Keratinocyte (primary cell): Measurements from ENCODE around the gene CCDC107. TPM values are rescaled to one million over a fixed set of nuclear protein-coding genes. Genes with fewer than 3 reads are reported as not detected.
A peak's percentile ranks its signal among the peaks of the same experiment; 100 is the strongest.

ENCODE experiments used
- DNase-seq: peaks from one replicate; pipeline ENCODE4 v3.0.0-alpha.2; 2011; ENCODE audit warnings: low read depth, missing footprints, low spot score
- FAIRE-seq: peaks from 2 replicates; lab custom pipeline; 2011; peaks lifted over from hg19 to GRCh38; lab: Jason Lieb, UNC
- H2AFZ ChIP-seq: 2 replicates; pipeline ENCODE4 v1.6.0; 2012; ENCODE audit warnings: low read length, control low read depth, inconsistent platforms; ENCODE audit not compliant: control insufficient read depth
- H3K27ac ChIP-seq: 2 replicates; pipeline ENCODE4 v1.5.1; 2011; ENCODE audit warnings: low read length; ENCODE audit not compliant: control insufficient read depth, insufficient read depth
- H3K27me3 ChIP-seq: 3 replicates; pipeline ENCODE4 v1.6.0; 2011; ENCODE audit warnings: low read length; ENCODE audit not compliant: control insufficient read depth, insufficient read depth; ENCODE audit errors: extremely low read depth
- H3K36me3 ChIP-seq, 2 experiments: 2 replicates in 1 of 2; 3 replicates in 1 of 2; pipeline ENCODE4 v1.5.1; 2011; ENCODE audit warnings: low read length in 2 of 2, mild to moderate bottlenecking in 1 of 2; ENCODE audit not compliant: control insufficient read depth in 2 of 2, insufficient read depth in 2 of 2; ENCODE audit errors: extremely low read depth in 1 of 2
- H3K4me1 ChIP-seq: 3 replicates; pipeline ENCODE4 v1.5.1; 2011; ENCODE audit warnings: low read length; ENCODE audit not compliant: control insufficient read depth, insufficient read depth; ENCODE audit errors: extremely low read depth
- H3K4me2 ChIP-seq: 3 replicates; pipeline ENCODE4 v1.6.0; 2011; ENCODE audit warnings: low read depth, low read length; ENCODE audit not compliant: control insufficient read depth, insufficient read depth; ENCODE audit errors: extremely low read depth
- H3K4me3 ChIP-seq, 3 experiments: fragments of 200-600 bp in 1 of 3; sonication (generic) in 1 of 3; 2 replicates in 2 of 3; 3 replicates in 1 of 3; pipeline ENCODE4 v1.5.1; 2011 to 2016; ENCODE audit warnings: low read length in 3 of 3, mild to moderate bottlenecking in 3 of 3, control low read depth in 2 of 3, inconsistent platforms in 1 of 3, low read depth in 1 of 3, mixed read lengths in 1 of 3, mixed run types in 1 of 3, moderate library complexity in 1 of 3; ENCODE audit not compliant: control insufficient read depth in 2 of 3, insufficient read depth in 2 of 3; ENCODE audit errors: extremely low read depth in 1 of 3
- H3K79me2 ChIP-seq: 2 replicates; pipeline ENCODE4 v1.6.0; 2012; ENCODE audit warnings: low read length; ENCODE audit not compliant: control insufficient read depth, insufficient read depth
- H3K9ac ChIP-seq: 3 replicates; pipeline ENCODE4 v1.6.0; 2011; ENCODE audit warnings: low read length; ENCODE audit not compliant: control insufficient read depth, insufficient read depth; ENCODE audit errors: extremely low read depth
- H3K9me1 ChIP-seq: 3 replicates; pipeline ENCODE4 v1.6.0; 2011; ENCODE audit warnings: low read length; ENCODE audit not compliant: control insufficient read depth, insufficient read depth; ENCODE audit errors: extremely low read depth
- H3K9me3 ChIP-seq: 2 replicates; pipeline ENCODE4 v1.5.1; 2012; ENCODE audit warnings: low read depth, low read length; ENCODE audit not compliant: control insufficient read depth
- H4K20me1 ChIP-seq: 3 replicates; pipeline ENCODE4 v1.6.0; 2011; ENCODE audit warnings: low read length; ENCODE audit not compliant: control insufficient read depth, insufficient read depth; ENCODE audit errors: extremely low read depth
- CTCF ChIP-seq, 3 experiments: IDR thresholded peaks in 1 of 3; conservative IDR thresholded peaks in 1 of 3; optimal IDR thresholded peaks in 1 of 3; 2 replicates in 2 of 3; 3 replicates in 1 of 3; pipeline versions ENCODE3 to v1.5.1; 2011; ENCODE audit warnings: low read length in 3 of 3, mild to moderate bottlenecking in 3 of 3, moderate library complexity in 2 of 3, control low read depth in 1 of 3, inconsistent platforms in 1 of 3; ENCODE audit not compliant: insufficient read depth in 2 of 3; ENCODE audit errors: extremely low read depth in 1 of 3
- EZH2 ChIP-seq: IDR thresholded peaks from one replicate; pipeline ENCODE4 v1.6.1; 2012; ENCODE audit warnings: inconsistent platforms, mild to moderate bottlenecking, low read length, moderate library complexity
- dilution Hi-C: fragments of 300-500 bp; cut with MboI; formaldehyde crosslinking; loops from one replicate; pipeline ENCODE4 v1.7.0; 2020; ENCODE audit warnings: low sequenced_read_pairs; ENCODE audit not compliant: extremely low pct_ligation_motif_present
- polyA plus RNA-seq, 5 experiments: library from polyadenylated mRNA; depleted of rRNA in 3 of 5; stranded (reverse) in 3 of 5; stranded (forward) in 1 of 5; unstranded in 1 of 5; fragments of >200 nt; gene quantifications; 1 replicate in 1 of 5; 2 replicates in 3 of 5; 3 replicates in 1 of 5; pipeline versions ENCODE4 v1.2.1 to v1.2.3, GENCODE V29; 2011 to 2012; ENCODE audit warnings: missing spikeins in 2 of 5, low read depth in 1 of 5, low replicate concordance in 1 of 5

The CCDC107 gene
- polyA plus RNA-seq, 1 donor (not counting 4 experiments of a cell fraction or from before 2014, with no cell fraction given), result 10.5 TPM

GRCh38 chr9:35696520-35697215, 38.6 kb downstream of the CCDC107 start:
- Histone ChIP-seq H3K9me1 (no peaks in the 10 kb centered on the region), H3K27ac (no peak overlapping the region), H2AFZ (no peak overlapping the region), H3K4me2 (no peak overlapping the region), H3K27me3 (no peaks in the 10 kb centered on the region), H3K36me3 (peaks cover 38 to 44% of the 10 kb centered on the region in 2 experiments), H3K4me1 (no peaks in the 10 kb centered on the region), H3K79me2 (no peaks in the 10 kb centered on the region), H3K4me3 (no peak overlapping the region), H3K9ac (no peak overlapping the region), H4K20me1 (peaks cover 3% of the 10 kb centered on the region), H3K9me3 (no peaks in the 10 kb centered on the region)
- dilution Hi-C loops, result no loop called here
- peak; percentile 90 to 93 (median 91) for TF ChIP-seq CTCF (optimal IDR thresholded peaks at IDR 0.05 in 1 of 3, IDR thresholded peaks at IDR 0.05 in 1 of 3, conservative IDR thresholded peaks at IDR 0.05 in 1 of 3; ENCODE audit: extremely low read depth in 1 of 3, insufficient read depth in 2 of 3, low read length in 3 of 3)
- no peak for TF ChIP-seq EZH2
- FAIRE-seq (peak; percentile 57), DNase-seq (peak; percentile 25)

- Histone ChIP-seq H3K79me2 (no peaks in the 10 kb centered on the region), H3K4me2 (no peak overlapping the region), H3K9me1 (no peaks in the 10 kb centered on the region), H2AFZ (no peak overlapping the region), H3K9me3 (no peaks in the 10 kb centered on the region), H3K27me3 (no peaks in the 10 kb centered on the region), H3K36me3 (peaks cover 41 to 50% of the 10 kb centered on the region in 2 experiments), H3K4me3 (no peak overlapping the region), H3K9ac (no peak overlapping the region), H3K27ac (no peak overlapping the region), H4K20me1 (peaks cover 3% of the 10 kb centered on the region), H3K4me1 (no peaks in the 10 kb centered on the region)
- FAIRE-seq, result no peak
- TF ChIP-seq CTCF (optimal IDR thresholded peaks at IDR 0.05 in 1 of 3, IDR thresholded peaks at IDR 0.05 in 1 of 3, conservative IDR thresholded peaks at IDR 0.05 in 1 of 3; ENCODE audit: extremely low read depth in 1 of 3, insufficient read depth in 2 of 3, low read length in 3 of 3) (no peak), EZH2 (no peak)
- DNase-seq, result no peak
- dilution Hi-C loops, result no loop called here
Measured at GRCh38 chr9:35697486-35697885, 39.4 kb downstream of the CCDC107 start.
